SK-N-SH (cell line): ENCODE results near the gene USP2. TPM values are rescaled to one million over a fixed set of nuclear protein-coding genes. Genes with fewer than 3 reads are reported as not detected.

Source experiments
- CTCF ChIA-PET: fragments of 300-600, 350-600 bp; formaldehyde crosslinking; extraction: SDS; loops from one replicate; lab custom pipeline; 2021; lab: Yijun Ruan, JAX
- POLR2A ChIA-PET: fragments of 350-600 bp; sonication (Branson Sonifier 250); formaldehyde crosslinking; extraction: SDS; loops from one replicate; lab custom pipeline; 2020; ENCODE audit warnings: antibody characterized with exemption, inconsistent platforms; lab: Yijun Ruan, JAX
- DNase-seq: peaks from one replicate; pipeline ENCODE4 v3.0.0; 2012
- H2AFZ ChIP-seq: fragments of 200-600 bp; sonication (generic); 2 replicates; pipeline ENCODE4 v1.8.1; 2016; ENCODE audit warnings: antibody characterized with exemption, mild to moderate bottlenecking, low read depth
- H3F3A ChIP-seq: fragments of 200-600 bp; sonication (generic); replicated peaks from 2 replicates; pipeline ENCODE3; 2016; ENCODE audit warnings: antibody characterized with exemption, mild to moderate bottlenecking; ENCODE audit not compliant: insufficient read depth
- H3K27ac ChIP-seq, 2 experiments: fragments of 200-500 bp in 1 of 2; fragments of 200-600 bp in 1 of 2; sonication (Bioruptor generic) in 1 of 2; sonication (generic), shearing (Covaris generic) in 1 of 2; 2 replicates each; pipeline versions ENCODE4 v1.5.1 to v1.6.1; 2014 to 2016; ENCODE audit warnings: low read depth in 2 of 2, inconsistent platforms in 1 of 2, low read length in 1 of 2, mild to moderate bottlenecking in 1 of 2, mixed read lengths in 1 of 2
- H3K27me3 ChIP-seq: fragments of 200-600 bp; sonication (generic), shearing (Covaris generic); 2 replicates; pipeline ENCODE4 v1.6.1; 2016; ENCODE audit warnings: mixed run types; ENCODE audit not compliant: insufficient read depth
- H3K36me3 ChIP-seq, 2 experiments: fragments of 200-500 bp in 1 of 2; fragments of 200-600 bp in 1 of 2; sonication (Bioruptor generic) in 1 of 2; sonication (generic) in 1 of 2; replicated peaks in 1 of 2; 2 replicates each; pipeline versions ENCODE3 to v1.5.1; 2014 to 2016; ENCODE audit warnings: low read length in 1 of 2, mild to moderate bottlenecking in 1 of 2; ENCODE audit not compliant: insufficient read depth in 2 of 2, control insufficient read depth in 1 of 2
- H3K4me1 ChIP-seq, 2 experiments: fragments of 200-500 bp in 1 of 2; fragments of 200-600 bp in 1 of 2; sonication (Bioruptor generic) in 1 of 2; sonication (generic), shearing (Covaris generic) in 1 of 2; 2 replicates each; pipeline versions ENCODE4 v1.5.1 to v1.6.1; 2014 to 2016; ENCODE audit warnings: low read depth in 1 of 2, low read length in 1 of 2, mixed run types in 1 of 2; ENCODE audit not compliant: insufficient read depth in 2 of 2, control insufficient read depth in 1 of 2
- H3K4me2 ChIP-seq: fragments of 200-600 bp; sonication (generic), shearing (Covaris generic); 2 replicates; pipeline ENCODE4 v1.6.1; 2017; ENCODE audit warnings: mixed run types
- H3K4me3 ChIP-seq, 2 experiments: fragments of 200-500 bp in 1 of 2; fragments of 200-600 bp in 1 of 2; sonication (Bioruptor generic) in 1 of 2; sonication (generic), shearing (Covaris generic) in 1 of 2; 2 replicates each; pipeline versions ENCODE4 v1.5.1 to v1.8.1; 2014 to 2016; ENCODE audit warnings: low read depth in 2 of 2, inconsistent platforms in 1 of 2, low read length in 1 of 2, mild to moderate bottlenecking in 1 of 2, mixed read lengths in 1 of 2, moderate library complexity in 1 of 2
- H3K79me2 ChIP-seq: fragments of 200-600 bp; sonication (generic); 2 replicates; pipeline ENCODE4 v1.8.1; 2017; ENCODE audit warnings: mild to moderate bottlenecking; ENCODE audit not compliant: insufficient read depth
- H3K9ac ChIP-seq: fragments of 200-600 bp; sonication (generic); 2 replicates; pipeline ENCODE4 v1.6.1; 2017; ENCODE audit warnings: mixed run types
- H3K9me2 ChIP-seq: fragments of 200-600 bp; sonication (generic); 2 replicates; pipeline ENCODE4 v1.6.1; 2017; ENCODE audit warnings: mixed run types
- H3K9me3 ChIP-seq: fragments of 200-600 bp; sonication (generic); 2 replicates; pipeline ENCODE4 v1.6.1; 2017; ENCODE audit warnings: mixed run types, mild to moderate bottlenecking, moderate library complexity
- H4K20me1 ChIP-seq: fragments of 200-600 bp; sonication (generic); 2 replicates; pipeline ENCODE4 v1.6.1; 2017; ENCODE audit warnings: mild to moderate bottlenecking, mixed run types; ENCODE audit not compliant: insufficient read depth
- EP300 ChIP-seq, 2 experiments: IDR thresholded peaks; 2 replicates each; pipeline versions ENCODE4 v1.4.0 to v1.6.1; 2012; ENCODE audit warnings: borderline replicate concordance in 1 of 2, low read depth in 1 of 2, low read length in 1 of 2
- EZH2phosphoT487 ChIP-seq: fragments of 200-600 bp; sonication (generic); IDR thresholded peaks from 2 replicates; pipeline ENCODE4 v1.6.1; 2017; ENCODE audit warnings: low read depth, mixed run types, mild to moderate bottlenecking, antibody characterized with exemption, moderate library complexity, borderline replicate concordance
- JUND ChIP-seq: IDR thresholded peaks from 2 replicates; pipeline ENCODE4 v1.4.0; 2012
- MXI1 ChIP-seq: IDR thresholded peaks from 2 replicates; pipeline ENCODE4 v1.6.1; 2012; ENCODE audit warnings: mild to moderate bottlenecking, low read depth, low read length, improper control_type of control experiment
- NFIC ChIP-seq: IDR thresholded peaks from 2 replicates; pipeline ENCODE4 v1.4.0; 2012; ENCODE audit warnings: borderline replicate concordance
- RCOR1 ChIP-seq: fragments of 150-350 bp; IDR thresholded peaks from 2 replicates; pipeline ENCODE4 v1.6.1; 2017; ENCODE audit warnings: antibody characterized with exemption, low read length
- TCF12 ChIP-seq: IDR thresholded peaks from 2 replicates; pipeline ENCODE4 v1.4.0; 2012
- YY1 ChIP-seq: IDR thresholded peaks from 2 replicates; pipeline ENCODE4 v1.4.0; 2012; ENCODE audit warnings: low read depth, mild to moderate bottlenecking
- WGBS: methylation state at CpG from one replicate; pipeline ENCODE4 v1.1.6; 2017; ENCODE audit warnings: low lambda C conversion rate; 5-methylcytosine and 5-hydroxymethylcytosine counted together
- polyA plus RNA-seq, 3 experiments: library from polyadenylated mRNA; depleted of rRNA; stranded (reverse); fragments of >200 nt; gene quantifications; 2 replicates each; pipeline ENCODE4 v1.2.3, GENCODE V29; 2012
- TF ChIP-seq, protein P1 (sequence below): fragments of 200-600 bp; sonication (generic); IDR thresholded peaks from 2 replicates; pipeline ENCODE4 v1.6.1; 2017; ENCODE audit warnings: antibody characterized with exemption, mild to moderate bottlenecking, moderate library complexity
- TF ChIP-seq, protein P2 (sequence below): fragments of 150-350 bp; IDR thresholded peaks from 2 replicates; pipeline ENCODE4 v1.6.1; 2016; ENCODE audit warnings: mild to moderate bottlenecking, low read depth, low read length
- TF ChIP-seq, protein P3 (sequence below): IDR thresholded peaks from 2 replicates; pipeline ENCODE4 v1.4.0; 2012; ENCODE audit warnings: low read depth
- TF ChIP-seq, protein P4 (sequence below): IDR thresholded peaks from 2 replicates; pipeline ENCODE4 v1.4.0; 2012; ENCODE audit warnings: low read depth, borderline replicate concordance

The USP2 gene
- polyA plus RNA-seq, 1 of the 3 experiments (the other 2 are of a cell fraction) = 0.97 TPM

DNA sequence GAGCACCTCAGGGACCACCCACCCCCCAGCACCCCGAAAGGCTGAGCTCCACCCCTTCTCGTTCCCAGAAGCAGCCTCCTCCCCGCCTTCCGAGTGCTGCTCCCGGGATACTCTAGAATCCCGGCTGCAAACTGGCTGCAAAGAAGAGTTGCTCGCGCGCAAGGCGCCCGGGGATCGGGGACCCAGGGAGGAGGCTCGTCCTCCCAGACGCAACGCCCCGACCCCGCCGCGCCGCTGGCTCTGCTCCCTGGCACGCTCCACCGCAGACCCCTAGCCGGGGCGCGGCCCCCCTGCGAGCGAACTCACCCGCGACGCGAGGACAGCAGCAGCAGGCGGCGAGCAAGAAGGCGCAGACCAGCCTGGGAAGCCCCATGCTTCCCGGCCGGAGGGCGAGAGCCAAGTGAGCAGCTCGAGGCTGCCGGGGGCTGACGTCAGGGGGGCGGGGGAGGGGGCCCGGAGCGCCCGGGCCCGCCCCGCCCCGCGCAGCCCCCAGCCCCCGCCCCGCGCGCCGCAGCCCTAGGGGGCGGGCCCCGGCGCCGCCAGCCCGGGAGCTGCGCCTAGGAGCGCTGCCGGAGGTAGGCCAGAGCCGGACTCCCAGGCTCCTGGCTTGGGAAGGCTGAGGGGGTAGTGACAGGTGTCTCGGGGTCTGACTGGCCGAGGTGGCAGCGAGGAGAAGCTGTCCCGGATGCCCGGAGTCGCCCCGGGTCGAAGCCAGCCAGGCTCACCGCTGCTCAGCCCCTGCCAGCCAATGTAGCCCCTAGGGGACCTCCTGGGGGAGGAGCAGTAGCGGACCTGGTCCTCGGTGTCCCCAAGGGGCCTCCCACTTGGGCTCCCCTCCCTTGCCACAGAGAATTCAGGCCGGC, 64.5 kb downstream of the USP2 start, which contains the start of gene MCAM (continued):
- TF ChIP-seq, protein P1, sequence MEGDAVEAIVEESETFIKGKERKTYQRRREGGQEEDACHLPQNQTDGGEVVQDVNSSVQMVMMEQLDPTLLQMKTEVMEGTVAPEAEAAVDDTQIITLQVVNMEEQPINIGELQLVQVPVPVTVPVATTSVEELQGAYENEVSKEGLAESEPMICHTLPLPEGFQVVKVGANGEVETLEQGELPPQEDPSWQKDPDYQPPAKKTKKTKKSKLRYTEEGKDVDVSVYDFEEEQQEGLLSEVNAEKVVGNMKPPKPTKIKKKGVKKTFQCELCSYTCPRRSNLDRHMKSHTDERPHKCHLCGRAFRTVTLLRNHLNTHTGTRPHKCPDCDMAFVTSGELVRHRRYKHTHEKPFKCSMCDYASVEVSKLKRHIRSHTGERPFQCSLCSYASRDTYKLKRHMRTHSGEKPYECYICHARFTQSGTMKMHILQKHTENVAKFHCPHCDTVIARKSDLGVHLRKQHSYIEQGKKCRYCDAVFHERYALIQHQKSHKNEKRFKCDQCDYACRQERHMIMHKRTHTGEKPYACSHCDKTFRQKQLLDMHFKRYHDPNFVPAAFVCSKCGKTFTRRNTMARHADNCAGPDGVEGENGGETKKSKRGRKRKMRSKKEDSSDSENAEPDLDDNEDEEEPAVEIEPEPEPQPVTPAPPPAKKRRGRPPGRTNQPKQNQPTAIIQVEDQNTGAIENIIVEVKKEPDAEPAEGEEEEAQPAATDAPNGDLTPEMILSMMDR = no peak
- TF ChIP-seq, all 33 proteins: peak for 2

DNA sequence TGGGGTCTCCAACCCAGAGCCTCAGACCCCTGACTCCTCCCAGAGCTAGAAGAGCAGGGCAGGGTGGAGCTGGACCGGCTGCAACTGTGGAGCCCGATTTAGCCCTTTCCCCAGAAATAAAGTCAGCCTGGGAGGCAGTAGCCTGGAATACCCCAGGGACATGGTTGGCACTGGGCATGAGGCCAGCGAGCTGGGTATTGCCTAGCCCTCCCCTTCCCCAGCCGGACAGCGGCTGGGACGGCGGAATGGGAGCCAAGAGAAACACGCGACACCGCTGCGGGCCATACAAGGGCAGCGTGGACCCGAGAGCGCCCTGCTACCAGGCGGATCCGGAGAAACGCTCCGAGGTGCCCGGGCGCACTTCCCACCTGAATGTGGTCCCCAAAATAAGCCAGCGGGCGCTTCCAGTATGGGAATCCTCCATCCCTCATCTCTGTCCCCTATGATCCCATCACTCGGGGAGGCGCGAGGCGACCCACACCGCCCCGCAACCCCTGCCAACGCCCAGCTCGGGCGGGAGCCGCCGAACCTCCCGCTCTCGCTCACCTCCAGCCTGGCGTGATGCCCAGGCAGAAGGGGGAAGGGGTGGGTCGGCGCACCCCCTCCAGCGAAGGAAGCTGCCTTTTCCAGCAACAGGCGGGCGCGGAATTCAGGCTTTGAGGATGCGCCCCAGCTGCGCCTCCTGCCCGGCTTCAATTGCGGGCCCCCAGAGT, 65.3 kb downstream of the USP2 start:
- Histone ChIP-seq H3K9ac (peak overlapping the region; percentile 43; the same call in 1 of the 2 replicates), H3K27me3 (no peaks in the 10 kb centered on the region), H3K36me3 (no peaks in the 10 kb centered on the region), H3K79me2 (no peaks in the 10 kb centered on the region), H3K9me3 (no peaks in the 10 kb centered on the region), H3K4me3 (peak overlapping the region; percentile 55 to 68), H3K9me2 (no peaks in the 10 kb centered on the region), H3K4me2 (peak overlapping the region; percentile 100), H3K27ac (no peak overlapping the region; a peak in 1 of 4 replicates), H3F3A (peaks cover 8% of the 10 kb centered on the region), H3K4me1 (peaks cover 12 to 31% of the 10 kb centered on the region in 2 experiments; a peak in 2 of 4 replicates), H4K20me1 (no peaks in the 10 kb centered on the region), H2AFZ (peak overlapping the region; percentile 72)
- peak; percentile 92 for DNase-seq
- ChIA-PET CTCF (interaction anchor here (0.7 to 4.8 kb wide), 14 partner anchors 7 to 221 kb away, joined by 3 to 22 read pairs (median 7); partner anchors contain the start of gene CBL), POLR2A (interaction anchor here (0.6 to 1.6 kb wide), 7 partner anchors 9 to 460 kb away, joined by 3 to 5 read pairs (median 3); partner anchors contain the start of genes C2CD2L, CBL and DPAGT1)
- TF ChIP-seq, protein P2, sequence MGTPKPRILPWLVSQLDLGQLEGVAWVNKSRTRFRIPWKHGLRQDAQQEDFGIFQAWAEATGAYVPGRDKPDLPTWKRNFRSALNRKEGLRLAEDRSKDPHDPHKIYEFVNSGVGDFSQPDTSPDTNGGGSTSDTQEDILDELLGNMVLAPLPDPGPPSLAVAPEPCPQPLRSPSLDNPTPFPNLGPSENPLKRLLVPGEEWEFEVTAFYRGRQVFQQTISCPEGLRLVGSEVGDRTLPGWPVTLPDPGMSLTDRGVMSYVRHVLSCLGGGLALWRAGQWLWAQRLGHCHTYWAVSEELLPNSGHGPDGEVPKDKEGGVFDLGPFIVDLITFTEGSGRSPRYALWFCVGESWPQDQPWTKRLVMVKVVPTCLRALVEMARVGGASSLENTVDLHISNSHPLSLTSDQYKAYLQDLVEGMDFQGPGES = no peak
- TF ChIP-seq JUND = no peak
- TF ChIP-seq YY1 = no peak
- TF ChIP-seq, protein P3, sequence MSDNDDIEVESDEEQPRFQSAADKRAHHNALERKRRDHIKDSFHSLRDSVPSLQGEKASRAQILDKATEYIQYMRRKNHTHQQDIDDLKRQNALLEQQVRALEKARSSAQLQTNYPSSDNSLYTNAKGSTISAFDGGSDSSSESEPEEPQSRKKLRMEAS = 0 out of 2 replicates have a peak, but pooled peaks have one; percentile 3
- no peak for TF ChIP-seq EP300 (IDR thresholded peaks at IDR 0.05; ENCODE audit: borderline replicate concordance in 1 of 2, low read depth in 1 of 2, low read length in 1 of 2)
- TF ChIP-seq, protein P4, sequence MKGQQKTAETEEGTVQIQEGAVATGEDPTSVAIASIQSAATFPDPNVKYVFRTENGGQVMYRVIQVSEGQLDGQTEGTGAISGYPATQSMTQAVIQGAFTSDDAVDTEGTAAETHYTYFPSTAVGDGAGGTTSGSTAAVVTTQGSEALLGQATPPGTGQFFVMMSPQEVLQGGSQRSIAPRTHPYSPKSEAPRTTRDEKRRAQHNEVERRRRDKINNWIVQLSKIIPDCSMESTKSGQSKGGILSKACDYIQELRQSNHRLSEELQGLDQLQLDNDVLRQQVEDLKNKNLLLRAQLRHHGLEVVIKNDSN = no peak
- TF ChIP-seq EZH2phosphoT487 = no peak
- TF ChIP-seq TCF12 = no peak
- TF ChIP-seq NFIC = peak; percentile 11
- TF ChIP-seq MXI1 = peak; percentile 75
- no peak for TF ChIP-seq RCOR1
- WGBS = 15% methylated on average over 5 of the region's 46 CpGs
